NCI-H128 (cell line): ENCODE data around the gene APOC1.

Experiments
- DNase-seq: peaks from one replicate; lab custom pipeline; 2025; ENCODE audit not compliant: unreplicated experiment; lab: John Stamatoyannopoulos, UW

Gene APOC1

GRCh38 chr19:44955505-44956439 is 41.4 kb downstream of the APOC1 start:
- DNase-seq = no peak

GRCh38 chr19:44957526-44957925 is 43.1 kb downstream of the APOC1 start:
- DNase-seq = no peak

GRCh38 chr19:44958090-44958489 is 43.7 kb downstream of the APOC1 start:
- no peak for DNase-seq

GRCh38 chr19:44959691-44960090 is 45.3 kb downstream of the APOC1 start:
- DNase-seq = no peak

GRCh38 chr19:44960906-44961728 is 46.7 kb downstream of the APOC1 start:
- DNase-seq = no peak

GRCh38 chr19:44961821-44962220 is 47.4 kb downstream of the APOC1 start:
- no peak for DNase-seq

- DNase-seq = no peak
Measured at GRCh38 chr19:44968118-44968517, 53.7 kb downstream of the APOC1 start.

- no peak for DNase-seq
Measured at GRCh38 chr19:44968670-44969069, 54.3 kb downstream of the APOC1 start.
